Common myeloid progenitor, CD34-positive (primary cell): Measurements from ENCODE around the gene IQCH.

Source experiments
- CTCF ChIA-PET: fragments of 350-600 bp; sonication (Branson Sonifier 250); formaldehyde crosslinking; loops from one replicate; lab custom pipeline; 2021; ENCODE audit warnings: antibody characterized with exemption; lab: Charles Lee
- POLR2A ChIA-PET: fragments of 350-600 bp; sonication (Branson Sonifier 250); formaldehyde crosslinking; loops from one replicate; lab custom pipeline; 2021; ENCODE audit warnings: antibody characterized with exemption; lab: Charles Lee
- DNase-seq, 3 donors: peaks; one replicate each; pipeline versions ENCODE4 v3.0.0 to v3.0.0-alpha.2; 2013
- H3K27ac ChIP-seq, 2 experiments: 1 replicate in 1 of 2; 2 replicates in 1 of 2; pipeline ENCODE4 v1.7.0; 2013; ENCODE audit warnings: inconsistent platforms in 2 of 2, low read length in 2 of 2, mild to moderate bottlenecking in 2 of 2, low read depth in 1 of 2, moderate library complexity in 1 of 2; ENCODE audit not compliant: severe bottlenecking in 2 of 2, insufficient read depth in 1 of 2, poor library complexity in 1 of 2
- H3K27me3 ChIP-seq, 5 experiments: replicated peaks in 2 of 5; 1 replicate in 3 of 5; 2 replicates in 2 of 5; pipeline versions ENCODE4 v1.6.1 to v1.7.0; 2013; ENCODE audit warnings: low read length in 4 of 5, mild to moderate bottlenecking in 2 of 5, moderate library complexity in 2 of 5, inconsistent platforms in 1 of 5; ENCODE audit not compliant: insufficient read depth in 5 of 5, control insufficient read depth in 4 of 5
- H3K36me3 ChIP-seq, 4 experiments: 1 replicate in 2 of 4; 2 replicates in 2 of 4; pipeline versions ENCODE4 v1.6.1 to v1.7.0; 2013; ENCODE audit warnings: low read length in 3 of 4, control low read depth in 1 of 4, mild to moderate bottlenecking in 1 of 4; ENCODE audit not compliant: control insufficient read depth in 4 of 4, insufficient read depth in 4 of 4
- H3K4me1 ChIP-seq, 4 experiments: 1 replicate in 3 of 4; 2 replicates in 1 of 4; pipeline versions ENCODE4 v1.6.1 to v1.7.1; 2013; ENCODE audit warnings: low read length in 3 of 4, mild to moderate bottlenecking in 3 of 4, control low read depth in 1 of 4, inconsistent platforms in 1 of 4, moderate library complexity in 1 of 4; ENCODE audit not compliant: control insufficient read depth in 4 of 4, insufficient read depth in 4 of 4; ENCODE audit errors: control extremely low read depth in 1 of 4
- H3K4me3 ChIP-seq, 7 experiments: 1 replicate in 4 of 7; 2 replicates in 3 of 7; pipeline versions ENCODE4 v1.5.1 to v1.7.0; 2013; ENCODE audit warnings: mild to moderate bottlenecking in 7 of 7, low read length in 6 of 7, moderate library complexity in 6 of 7, inconsistent platforms in 2 of 7, low read depth in 2 of 7, control low read depth in 1 of 7; ENCODE audit not compliant: insufficient read depth in 4 of 7, control insufficient read depth in 1 of 7; ENCODE audit errors: extremely low read depth in 1 of 7
- H3K9me3 ChIP-seq, 5 experiments: 1 replicate in 4 of 5; 2 replicates in 1 of 5; pipeline versions ENCODE4 v1.6.1 to v1.7.1; 2013; ENCODE audit warnings: low read length in 4 of 5, mild to moderate bottlenecking in 2 of 5, inconsistent platforms in 1 of 5, low read depth in 1 of 5, moderate library complexity in 1 of 5; ENCODE audit not compliant: control insufficient read depth in 4 of 5, insufficient read depth in 2 of 5; ENCODE audit errors: control extremely low read depth in 1 of 5
- WGBS: methylation state at CpG from one replicate; pipeline ENCODE4 v1.1.5; 2013; ENCODE audit not compliant: insufficient coverage; 5-methylcytosine and 5-hydroxymethylcytosine counted together

Gene IQCH

DNA sequence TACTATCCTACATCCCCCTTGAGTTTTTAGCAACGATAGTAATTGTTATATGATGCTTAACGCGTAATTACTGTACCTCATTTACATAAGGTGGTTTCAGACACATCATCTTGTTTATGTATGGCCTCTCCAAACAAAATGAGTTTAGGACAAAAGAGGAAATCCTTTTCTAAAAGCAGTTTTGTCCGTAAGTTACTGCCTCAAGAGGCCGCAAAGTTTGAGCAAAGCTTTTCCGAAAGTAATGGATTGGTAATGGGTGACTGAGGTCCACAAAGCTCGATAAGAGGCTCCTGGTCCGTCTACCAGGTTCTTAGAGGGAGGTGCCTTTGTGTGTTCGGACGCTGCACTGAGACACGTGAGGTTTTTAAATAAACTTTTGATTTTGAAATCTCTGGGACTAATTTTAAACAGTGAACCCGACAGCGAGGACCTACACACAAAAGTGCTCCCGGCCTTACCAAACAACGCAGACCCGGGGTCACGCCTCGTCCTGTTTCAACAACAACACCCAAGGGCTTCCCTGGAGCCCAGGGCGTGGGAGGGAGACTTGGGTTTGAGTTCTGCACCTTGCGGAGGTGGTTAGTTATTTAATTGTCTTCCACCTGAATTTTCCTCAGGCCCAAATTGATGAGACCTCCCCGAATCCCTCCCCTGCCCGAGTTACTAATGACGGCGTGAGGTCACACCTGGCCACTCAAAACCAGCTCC is 265.9 kb downstream of the IQCH start:
- ChIA-PET POLR2A (interaction anchor here (0.7 kb wide), 1 partner anchor 306 kb away, joined by 3 read pairs; no protein-coding TSS in a partner anchor), CTCF (interaction anchor here (0.6 to 1.0 kb wide), 3 partner anchors 9 to 315 kb away, joined by 3 read pairs; no protein-coding TSS in a partner anchor)
- Histone ChIP-seq H3K4me1 (peaks cover 16 to 33% (median 26%) of the 10 kb centered on the region in 4 experiments), H3K9me3 (no peaks in the 10 kb centered on the region), H3K27ac (peak overlapping the region; percentile 69 to 89), H3K4me3 (peak overlapping the region; percentile 54 to 89 (median 78)), H3K27me3 (no peaks in the 10 kb centered on the region), H3K36me3 (peaks cover 0 to 12% (median 3%) of the 10 kb centered on the region in 4 experiments)
- peak; percentile 34 to 72 (median 71) for DNase-seq
- 16% methylated on average over 14 of the region's 24 CpGs for WGBS

DNA sequence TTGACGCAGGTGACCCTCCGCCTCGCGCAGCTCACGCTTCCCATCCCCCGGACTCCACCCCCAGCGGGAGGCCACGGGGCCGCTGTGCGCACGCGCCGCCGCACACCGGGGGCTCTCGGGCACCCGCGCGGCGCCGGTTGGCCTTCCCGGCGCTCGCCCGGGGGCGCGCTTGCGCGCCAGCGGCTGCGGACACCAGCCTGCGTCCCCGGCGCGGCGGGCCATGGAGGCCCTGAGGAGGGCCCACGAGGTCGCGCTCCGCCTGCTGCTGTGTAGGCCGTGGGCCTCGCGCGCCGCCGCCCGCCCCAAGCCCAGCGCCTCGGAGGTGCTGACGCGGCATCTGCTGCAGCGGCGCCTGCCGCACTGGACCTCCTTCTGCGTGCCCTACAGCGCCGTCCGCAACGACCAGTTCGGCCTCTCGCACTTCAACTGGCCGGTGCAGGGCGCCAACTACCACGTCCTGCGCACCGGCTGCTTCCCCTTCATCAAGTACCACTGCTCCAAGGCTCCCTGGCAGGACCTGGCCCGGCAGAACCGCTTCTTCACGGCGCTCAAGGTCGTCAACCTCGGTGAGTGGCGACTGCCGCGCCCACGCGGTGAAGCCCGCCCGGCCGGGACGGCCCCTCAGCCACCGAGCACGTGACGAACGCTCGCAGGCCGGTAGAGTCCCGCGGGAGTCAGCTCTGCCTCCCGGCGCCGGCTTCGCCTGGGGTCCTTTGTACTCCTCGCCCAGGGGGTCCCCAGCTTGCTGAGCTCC is 266.6 kb downstream of the IQCH start, which contains the start of gene C15orf61:
TSS of gene C15orf61 (plus strand) at position 103 of the 754 bp plus-strand sequence. CDS start at position 221, 118 bp downstream.
- peaks cover 16 to 33% (median 26%) of the 10 kb centered on the region in 4 experiments for H3K4me1 ChIP-seq
- no peaks in the 10 kb centered on the region for H3K27me3 ChIP-seq
- ChIA-PET CTCF (interaction anchor here (1.0 to 1.6 kb wide), 2 partner anchors 20 to 311 kb away, joined by 3 read pairs; no protein-coding TSS in a partner anchor), POLR2A (interaction anchor here (0.6 to 0.7 kb wide), 2 partner anchors 18 to 21 kb away, joined by 3 to 4 read pairs; partner anchors contain the start of gene MAP2K5)
- H3K4me3 ChIP-seq, result peak within 1 kb of the TSS; percentile 54 to 89 (median 78)
- whole genome bisulfite sequencing, result 0% methylated on average over 87 of the region's 94 CpGs
- peak; percentile 82 to 91 (median 85) for DNase-seq
- H3K27ac ChIP-seq, result peak within 1 kb of the TSS; percentile 69 to 89
- peaks cover 0 to 6% (median 3%) of the 10 kb centered on the region in 4 experiments for H3K36me3 ChIP-seq
- H3K9me3 ChIP-seq, result no peaks in the 10 kb centered on the region

- Histone ChIP-seq H3K9me3 (no peaks in the 10 kb centered on the region), H3K36me3 (peaks cover 0 to 6% (median 3%) of the 10 kb centered on the region in 4 experiments), H3K27me3 (no peaks in the 10 kb centered on the region), H3K4me1 (peaks cover 16 to 33% (median 26%) of the 10 kb centered on the region in 4 experiments), H3K27ac (peak overlapping the region; percentile 69 to 89), H3K4me3 (peak overlapping the region; percentile 54 to 89 (median 78))
- ChIA-PET CTCF (interaction anchor here (0.6 to 1.6 kb wide), 2 partner anchors 21 to 311 kb away, joined by 3 read pairs; no protein-coding TSS in a partner anchor), POLR2A (interaction anchor here (0.6 to 0.7 kb wide), 3 partner anchors 18 to 27 kb away, joined by 3 to 7 read pairs (median 4); partner anchors contain the start of gene MAP2K5)
- WGBS, result 4% methylated on average over 15 of the region's 23 CpGs
- peak in 1 of 3 donors; percentile 31 for DNase-seq
Measured at GRCh38 chr15:67521783-67522568, 267.4 kb downstream of the IQCH start.

DNA sequence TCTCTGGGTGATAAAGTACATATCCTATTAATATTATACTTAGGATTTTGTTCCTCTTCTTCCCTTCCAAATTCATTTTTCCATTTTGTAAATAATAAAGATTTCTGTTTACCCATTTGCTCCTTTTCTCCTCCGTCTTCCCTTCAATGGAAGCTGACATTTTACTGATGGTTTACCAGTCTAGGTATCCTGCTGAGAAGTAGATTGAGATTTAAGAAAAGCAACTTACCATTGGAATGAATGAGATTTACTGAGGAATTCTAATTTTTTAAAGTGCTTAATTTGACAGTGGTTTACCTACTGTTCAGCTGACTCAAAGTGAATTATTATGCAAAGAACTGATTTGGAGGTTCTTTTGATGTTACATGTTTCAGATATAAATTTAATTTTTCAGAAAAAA is 268.7 kb downstream of the IQCH start:
- no CpG with 5 or more reads among the region's 1 CpG for WGBS
- Histone ChIP-seq H3K4me1 (peaks cover 16 to 33% (median 26%) of the 10 kb centered on the region in 4 experiments), H3K4me3 (peak overlapping the region in 3 of 7 experiments; percentile 42 to 89 (median 78)), H3K36me3 (peaks cover 0 to 16% (median 6%) of the 10 kb centered on the region in 4 experiments), H3K9me3 (no peaks in the 10 kb centered on the region), H3K27me3 (no peaks in the 10 kb centered on the region), H3K27ac (no peak overlapping the region)
- CTCF ChIA-PET, result no interaction called here
- DNase-seq, result no peak
- POLR2A ChIA-PET, result no interaction called here

GRCh38 chr15:67524235-67524634 is 269.6 kb downstream of the IQCH start:
- H3K4me1 ChIP-seq, result peaks cover 16 to 33% (median 26%) of the 10 kb centered on the region in 4 experiments
- no peak overlapping the region for H3K4me3 ChIP-seq
- no peaks in the 10 kb centered on the region for H3K27me3 ChIP-seq
- ChIA-PET CTCF (interaction anchor here (1.0 kb wide), 1 partner anchor 10 kb away, joined by 6 read pairs; no protein-coding TSS in a partner anchor), POLR2A (interaction anchor here (0.6 kb wide), 1 partner anchor 514 kb away, joined by 3 read pairs; no protein-coding TSS in a partner anchor)
- no peaks in the 10 kb centered on the region for H3K9me3 ChIP-seq
- DNase-seq, result no peak
- peaks cover 0 to 16% (median 8%) of the 10 kb centered on the region in 4 experiments for H3K36me3 ChIP-seq
- H3K27ac ChIP-seq, result no peak overlapping the region

DNA sequence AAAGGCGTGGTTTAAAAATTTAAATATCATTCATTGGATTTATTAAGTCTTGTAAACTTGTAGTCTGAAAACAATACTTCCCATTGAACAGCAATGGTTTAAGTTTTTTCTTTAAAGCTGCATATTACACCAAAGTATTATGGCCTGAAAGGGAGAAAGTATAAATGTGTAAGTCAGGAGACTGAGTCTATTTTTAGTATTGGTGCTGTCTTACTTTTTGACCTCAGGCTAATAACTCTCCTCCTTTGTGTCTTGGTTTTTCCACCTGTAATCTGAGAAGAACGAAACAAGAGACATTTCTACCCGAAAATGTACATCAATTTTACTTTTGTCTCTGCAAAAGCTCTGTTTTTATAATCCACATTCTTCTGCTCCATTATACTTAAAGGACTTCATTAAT is 273.9 kb downstream of the IQCH start:
- no peak overlapping the region for H3K4me3 ChIP-seq
- ChIA-PET POLR2A (interaction anchor here (0.5 kb wide), 1 partner anchor 361 kb away, joined by 3 read pairs; no protein-coding TSS in a partner anchor), CTCF (interaction anchor here (0.5 to 1.5 kb wide), 2 partner anchors 10 to 166 kb away, joined by 3 to 5 read pairs; no protein-coding TSS in a partner anchor)
- H3K4me1 ChIP-seq, result peaks cover 0 to 8% (median 2%) of the 10 kb centered on the region in 4 experiments
- no peak overlapping the region for H3K27ac ChIP-seq
- H3K36me3 ChIP-seq, result peaks cover 0 to 16% (median 8%) of the 10 kb centered on the region in 4 experiments
- H3K27me3 ChIP-seq, result no peaks in the 10 kb centered on the region
- DNase-seq, result no peak
- no CpG with 5 or more reads among the region's 3 CpGs for WGBS
- no peaks in the 10 kb centered on the region for H3K9me3 ChIP-seq
